Measurements from ENCODE around the gene TBC1D22A. TPM values are rescaled to one million over a fixed set of nuclear protein-coding genes. Genes with fewer than 3 reads are reported as not detected.

The TBC1D22A gene
- total and polyA plus RNA-seq, 4 donors = 4.1 to 12.4 (median 8.4) TPM

- no peak overlapping the region for H3K9ac ChIP-seq (ENCODE audit: low read depth in 1 of 2, low read length in 2 of 2)
- H3K27ac ChIP-seq (ENCODE audit: low read depth in 1 of 2, low read length in 2 of 2) = no peak overlapping the region
- no peaks in the 10 kb centered on the region for H3K4me1 ChIP-seq (ENCODE audit: control insufficient read depth in 4 of 4, insufficient read depth in 4 of 4, low read length in 3 of 4)
- H3K9me3 ChIP-seq (ENCODE audit: control insufficient read depth in 4 of 4, low read length in 3 of 4) = no peaks in the 10 kb centered on the region
- no peak overlapping the region for H3K4me3 ChIP-seq (ENCODE audit: low read depth in 1 of 3, low read length in 3 of 3)
- peaks cover 0 to 4% (median 1%) of the 10 kb centered on the region in 4 donors for H3K36me3 ChIP-seq (ENCODE audit: control insufficient read depth in 4 of 4, insufficient read depth in 3 of 4, low read depth in 1 of 4, low read length in 3 of 4)
- TF ChIP-seq REST (IDR thresholded peaks at IDR 0.05) (no peak), CTCF (IDR thresholded peaks at IDR 0.05; ENCODE audit: low read depth, low read length, missing input control) (no peak), HNF4A (conservative IDR thresholded peaks at IDR 0.05) (no peak), EGR1 (IDR thresholded peaks at IDR 0.05; ENCODE audit: low read depth in 2 of 2) (no peak), HNF4G (IDR thresholded peaks at IDR 0.05) (no peak)
- TF ChIP-seq, protein P1, sequence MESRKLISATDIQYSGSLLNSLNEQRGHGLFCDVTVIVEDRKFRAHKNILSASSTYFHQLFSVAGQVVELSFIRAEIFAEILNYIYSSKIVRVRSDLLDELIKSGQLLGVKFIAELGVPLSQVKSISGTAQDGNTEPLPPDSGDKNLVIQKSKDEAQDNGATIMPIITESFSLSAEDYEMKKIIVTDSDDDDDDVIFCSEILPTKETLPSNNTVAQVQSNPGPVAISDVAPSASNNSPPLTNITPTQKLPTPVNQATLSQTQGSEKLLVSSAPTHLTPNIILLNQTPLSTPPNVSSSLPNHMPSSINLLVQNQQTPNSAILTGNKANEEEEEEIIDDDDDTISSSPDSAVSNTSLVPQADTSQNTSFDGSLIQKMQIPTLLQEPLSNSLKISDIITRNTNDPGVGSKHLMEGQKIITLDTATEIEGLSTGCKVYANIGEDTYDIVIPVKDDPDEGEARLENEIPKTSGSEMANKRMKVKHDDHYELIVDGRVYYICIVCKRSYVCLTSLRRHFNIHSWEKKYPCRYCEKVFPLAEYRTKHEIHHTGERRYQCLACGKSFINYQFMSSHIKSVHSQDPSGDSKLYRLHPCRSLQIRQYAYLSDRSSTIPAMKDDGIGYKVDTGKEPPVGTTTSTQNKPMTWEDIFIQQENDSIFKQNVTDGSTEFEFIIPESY (IDR thresholded peaks at IDR 0.05) = no peak
- no peak for DNase-seq (ENCODE audit: low spot score)
- H3K27me3 ChIP-seq (ENCODE audit: control insufficient read depth in 4 of 4, insufficient read depth in 4 of 4, low read length in 3 of 4) = no peaks in the 10 kb centered on the region
- 98% methylated on average over 16 of the region's 16 CpGs for WGBS
Measured at GRCh38 chr22:47101321-47101885, 339.0 kb downstream of the TBC1D22A start.

- DNase-seq (ENCODE audit: low spot score) = no peak
- Histone ChIP-seq H3K27me3 (ENCODE audit: control insufficient read depth in 4 of 4, insufficient read depth in 4 of 4, low read length in 3 of 4) (no peaks in the 10 kb centered on the region), H3K4me3 (ENCODE audit: low read depth in 1 of 3, low read length in 3 of 3) (no peak overlapping the region), H3K4me1 (ENCODE audit: control insufficient read depth in 4 of 4, insufficient read depth in 4 of 4, low read length in 3 of 4) (no peaks in the 10 kb centered on the region), H3K36me3 (ENCODE audit: control insufficient read depth in 4 of 4, insufficient read depth in 3 of 4, low read depth in 1 of 4, low read length in 3 of 4) (peaks cover 0 to 4% (median 1%) of the 10 kb centered on the region in 4 donors), H3K9ac (ENCODE audit: low read depth in 1 of 2, low read length in 2 of 2) (no peak overlapping the region), H3K27ac (ENCODE audit: low read depth in 1 of 2, low read length in 2 of 2) (no peak overlapping the region), H3K9me3 (ENCODE audit: control insufficient read depth in 4 of 4, low read length in 3 of 4) (no peaks in the 10 kb centered on the region)
- TF ChIP-seq HNF4G (IDR thresholded peaks at IDR 0.05) = no peak
- 97% methylated on average over 12 of the region's 12 CpGs for WGBS
Measured at GRCh38 chr22:47102081-47102480, 339.6 kb downstream of the TBC1D22A start.

GRCh38 chr22:47102648-47103047 is 340.2 kb downstream of the TBC1D22A start:
- TF ChIP-seq, protein P1 (IDR thresholded peaks at IDR 0.05) = no peak
- no peak for TF ChIP-seq FOXA2 (IDR thresholded peaks at IDR 0.05)
- TF ChIP-seq TAF1 (conservative IDR thresholded peaks at IDR 0.05) = no peak
- TF ChIP-seq RAD21 (IDR thresholded peaks at IDR 0.05) = no peak
- no peak for TF ChIP-seq GABPA (IDR thresholded peaks at IDR 0.05 in 1 of 2, conservative IDR thresholded peaks at IDR 0.05 in 1 of 2)
- TF ChIP-seq, protein P2, sequence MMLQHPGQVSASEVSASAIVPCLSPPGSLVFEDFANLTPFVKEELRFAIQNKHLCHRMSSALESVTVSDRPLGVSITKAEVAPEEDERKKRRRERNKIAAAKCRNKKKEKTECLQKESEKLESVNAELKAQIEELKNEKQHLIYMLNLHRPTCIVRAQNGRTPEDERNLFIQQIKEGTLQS (IDR thresholded peaks at IDR 0.05) = no peak
- TF ChIP-seq NR2F2 (IDR thresholded peaks at IDR 0.05) = no peak
- no peak for TF ChIP-seq FOXA1 (IDR thresholded peaks at IDR 0.05)
- no peaks in the 10 kb centered on the region for H3K9me3 ChIP-seq (ENCODE audit: control insufficient read depth in 4 of 4, low read length in 3 of 4)
- WGBS = 83% methylated on average over 2 of the region's 2 CpGs
- H3K9ac ChIP-seq (ENCODE audit: low read depth in 1 of 2, low read length in 2 of 2) = no peak overlapping the region
- DNase-seq (ENCODE audit: low spot score) = no peak
- H3K4me3 ChIP-seq (ENCODE audit: low read depth in 1 of 3, low read length in 3 of 3) = no peak overlapping the region
- H3K36me3 ChIP-seq (ENCODE audit: control insufficient read depth in 4 of 4, insufficient read depth in 3 of 4, low read depth in 1 of 4, low read length in 3 of 4) = peaks cover 0 to 4% (median 1%) of the 10 kb centered on the region in 4 donors
- no peak overlapping the region for H3K27ac ChIP-seq (ENCODE audit: low read depth in 1 of 2, low read length in 2 of 2)
- no peaks in the 10 kb centered on the region for H3K27me3 ChIP-seq (ENCODE audit: control insufficient read depth in 4 of 4, insufficient read depth in 4 of 4, low read length in 3 of 4)
- no peaks in the 10 kb centered on the region for H3K4me1 ChIP-seq (ENCODE audit: control insufficient read depth in 4 of 4, insufficient read depth in 4 of 4, low read length in 3 of 4)
